Brain microvascular endothelial cell (primary cell): Measurements from ENCODE around the gene TUBB4B.

Experiments used
- DNase-seq: peaks from one replicate; pipeline ENCODE4 v3.0.0-alpha.2; 2020
- H3K27ac ChIP-seq: fragments of 250-450 bp; sonication (Bioruptor Pico); 2 replicates; pipeline ENCODE4 v1.5.1; 2020; ENCODE audit warnings: mild to moderate bottlenecking, moderate library complexity
- H3K27me3 ChIP-seq: fragments of 250-450 bp; sonication (Bioruptor Pico); replicated peaks from 2 replicates; pipeline ENCODE4 v1.5.1; 2020; ENCODE audit warnings: mild to moderate bottlenecking
- H3K36me3 ChIP-seq: fragments of 250-450 bp; sonication (Bioruptor Pico); replicated peaks from 2 replicates; pipeline ENCODE4 v1.5.1; 2020; ENCODE audit warnings: mild to moderate bottlenecking
- H3K4me3 ChIP-seq: 2 replicates; pipeline ENCODE4 v1.5.1; 2011; ENCODE audit warnings: low read depth, mild to moderate bottlenecking, control low read depth, low read length, moderate library complexity
- in situ Hi-C: cut with HindIII; loops from 2 replicates; pipeline ENCODE4 v1.10.0; 2017; ENCODE audit warnings: low sequenced_read_pairs, low pct_ligation_motif_present
- TF ChIP-seq, protein P1 (sequence below): IDR thresholded peaks from 2 replicates; pipeline ENCODE4 v1.5.1; 2011; ENCODE audit warnings: low read depth, mild to moderate bottlenecking, moderate library complexity, low read length, control low read depth, inconsistent platforms; ENCODE audit errors: missing control alignments

TUBB4B gene

GRCh38 chr9:137218212-137218753 lies 22.8 kb upstream of the TUBB4B start:
- no peaks in the 10 kb centered on the region for H3K27me3 ChIP-seq
- no peak for DNase-seq
- H3K27ac ChIP-seq, result no peak overlapping the region
- peaks cover 2% of the 10 kb centered on the region for H3K36me3 ChIP-seq
- in situ Hi-C loops, result no loop called here
- H3K4me3 ChIP-seq, result no peak overlapping the region
- TF ChIP-seq, protein P1, sequence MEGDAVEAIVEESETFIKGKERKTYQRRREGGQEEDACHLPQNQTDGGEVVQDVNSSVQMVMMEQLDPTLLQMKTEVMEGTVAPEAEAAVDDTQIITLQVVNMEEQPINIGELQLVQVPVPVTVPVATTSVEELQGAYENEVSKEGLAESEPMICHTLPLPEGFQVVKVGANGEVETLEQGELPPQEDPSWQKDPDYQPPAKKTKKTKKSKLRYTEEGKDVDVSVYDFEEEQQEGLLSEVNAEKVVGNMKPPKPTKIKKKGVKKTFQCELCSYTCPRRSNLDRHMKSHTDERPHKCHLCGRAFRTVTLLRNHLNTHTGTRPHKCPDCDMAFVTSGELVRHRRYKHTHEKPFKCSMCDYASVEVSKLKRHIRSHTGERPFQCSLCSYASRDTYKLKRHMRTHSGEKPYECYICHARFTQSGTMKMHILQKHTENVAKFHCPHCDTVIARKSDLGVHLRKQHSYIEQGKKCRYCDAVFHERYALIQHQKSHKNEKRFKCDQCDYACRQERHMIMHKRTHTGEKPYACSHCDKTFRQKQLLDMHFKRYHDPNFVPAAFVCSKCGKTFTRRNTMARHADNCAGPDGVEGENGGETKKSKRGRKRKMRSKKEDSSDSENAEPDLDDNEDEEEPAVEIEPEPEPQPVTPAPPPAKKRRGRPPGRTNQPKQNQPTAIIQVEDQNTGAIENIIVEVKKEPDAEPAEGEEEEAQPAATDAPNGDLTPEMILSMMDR, result no peak

- Histone ChIP-seq H3K27ac (no peak overlapping the region), H3K4me3 (no peak overlapping the region), H3K27me3 (no peaks in the 10 kb centered on the region), H3K36me3 (peaks cover 2% of the 10 kb centered on the region)
- in situ Hi-C loops, result no loop called here
- TF ChIP-seq, protein P1, result no peak
- peak; percentile 67 for DNase-seq
These were observed 22.3 kb upstream of the TUBB4B start for GRCh38 chr9:137218754-137219271.

- TF ChIP-seq, protein P1, result no peak
- no peak for DNase-seq
- peaks cover 2% of the 10 kb centered on the region for H3K36me3 ChIP-seq
- H3K4me3 ChIP-seq, result no peak overlapping the region
- in situ Hi-C loops, result no loop called here
- no peaks in the 10 kb centered on the region for H3K27me3 ChIP-seq
- no peak overlapping the region for H3K27ac ChIP-seq
These were observed 21.2 kb upstream of the TUBB4B start for GRCh38 chr9:137219757-137220316.

- Histone ChIP-seq H3K36me3 (peaks cover 2% of the 10 kb centered on the region), H3K27ac (no peak overlapping the region), H3K27me3 (no peaks in the 10 kb centered on the region), H3K4me3 (no peak overlapping the region)
- in situ Hi-C loops, result no loop called here
- TF ChIP-seq, protein P1, result no peak
- no peak for DNase-seq
These were observed 20.6 kb upstream of the TUBB4B start for GRCh38 chr9:137220317-137221094.

GRCh38 chr9:137221095-137221505 lies 20.0 kb upstream of the TUBB4B start:
- H3K4me3 ChIP-seq, result no peak overlapping the region
- H3K36me3 ChIP-seq, result peaks cover 2% of the 10 kb centered on the region
- DNase-seq, result no peak
- H3K27me3 ChIP-seq, result no peaks in the 10 kb centered on the region
- TF ChIP-seq, protein P1, result no peak
- no peak overlapping the region for H3K27ac ChIP-seq
- in situ Hi-C loops, result no loop called here
